MM.1S (cell line): ENCODE measurements around the gene LILRA6.
"Not testable (repeated sequence)": the region's sequence is repeated elsewhere in the genome, so short reads cannot be mapped to it uniquely, and the experiment has no call there.

Experiments used
- DNase-seq: peaks from one replicate; pipeline ENCODE4 v3.0.0-alpha.2; 2015
- H2AFZ ChIP-seq: fragments of 300-600 bp; sonication (generic); 2 replicates; pipeline ENCODE4 v1.6.0; 2016; ENCODE audit warnings: antibody characterized with exemption, low read length
- H3F3A ChIP-seq: fragments of 300-600 bp; sonication (generic); 2 replicates; pipeline ENCODE4 v1.6.1; 2016; ENCODE audit warnings: mild to moderate bottlenecking, antibody characterized with exemption, low read length, moderate library complexity, mixed read lengths; ENCODE audit not compliant: insufficient read depth
- H3K27ac ChIP-seq: fragments of 300-600 bp; sonication (generic); 2 replicates; pipeline ENCODE4 v1.5.1; 2016; ENCODE audit warnings: mild to moderate bottlenecking, low read length
- H3K27me3 ChIP-seq: fragments of 300-600 bp; sonication (generic); replicated peaks from 2 replicates; pipeline ENCODE4 v1.6.0; 2016; ENCODE audit warnings: low read length; ENCODE audit not compliant: insufficient read depth
- H3K36me3 ChIP-seq: fragments of 300-600 bp; sonication (generic); replicated peaks from 2 replicates; pipeline ENCODE4 v1.6.1; 2016; ENCODE audit warnings: mild to moderate bottlenecking, low read length, mixed read lengths; ENCODE audit not compliant: insufficient read depth
- H3K4me1 ChIP-seq: fragments of 300-600 bp; sonication (generic); 2 replicates; pipeline ENCODE4 v1.6.1; 2016; ENCODE audit warnings: low read length, mixed read lengths
- H3K4me2 ChIP-seq: fragments of 300-600 bp; sonication (generic); 2 replicates; pipeline ENCODE4 v1.6.0; 2016; ENCODE audit warnings: low read depth, low read length
- H3K4me3 ChIP-seq: fragments of 300-600 bp; sonication (generic); 2 replicates; pipeline ENCODE4 v1.5.1; 2016; ENCODE audit warnings: low read length, mixed read lengths
- H3K79me2 ChIP-seq: fragments of 300-600 bp; sonication (generic); 2 replicates; pipeline ENCODE4 v1.6.1; 2016; ENCODE audit warnings: mixed run types, low read length, mixed read lengths
- H3K9ac ChIP-seq: fragments of 300-600 bp; sonication (generic); 2 replicates; pipeline ENCODE4 v1.6.1; 2016; ENCODE audit warnings: low read length, mixed read lengths
- H3K9me2 ChIP-seq: fragments of 300-600 bp; sonication (generic); replicated peaks from 2 replicates; pipeline ENCODE4 v1.6.1; 2016; ENCODE audit warnings: mild to moderate bottlenecking, low read length, mixed read lengths; ENCODE audit not compliant: insufficient read depth
- H3K9me3 ChIP-seq: fragments of 300-600 bp; sonication (generic); replicated peaks from 2 replicates; pipeline ENCODE4 v1.6.1; 2016; ENCODE audit warnings: mild to moderate bottlenecking, low read length, mixed read lengths; ENCODE audit not compliant: insufficient read depth
- H4K20me1 ChIP-seq: fragments of 300-600 bp; sonication (generic); 2 replicates; pipeline ENCODE4 v1.6.1; 2016; ENCODE audit warnings: mild to moderate bottlenecking, low read length, moderate library complexity, mixed read lengths; ENCODE audit not compliant: insufficient read depth
- CTCF ChIP-seq: fragments of 300-600 bp; sonication (generic); IDR thresholded peaks from 2 replicates; pipeline ENCODE4 v1.5.1; 2016; ENCODE audit warnings: antibody characterized with exemption, low read length, mixed read lengths
- EZH2 ChIP-seq: fragments of 300-600 bp; sonication (generic); optimal IDR thresholded peaks from 2 replicates; pipeline ENCODE3; 2017; ENCODE audit warnings: low read depth, mild to moderate bottlenecking, antibody characterized with exemption, low read length, mixed read lengths
- EZH2phosphoT487 ChIP-seq: fragments of 300-600 bp; sonication (generic); IDR thresholded peaks from 2 replicates; pipeline ENCODE4 v1.6.1; 2018; ENCODE audit warnings: antibody characterized with exemption, low read length

Gene LILRA6

DNA sequence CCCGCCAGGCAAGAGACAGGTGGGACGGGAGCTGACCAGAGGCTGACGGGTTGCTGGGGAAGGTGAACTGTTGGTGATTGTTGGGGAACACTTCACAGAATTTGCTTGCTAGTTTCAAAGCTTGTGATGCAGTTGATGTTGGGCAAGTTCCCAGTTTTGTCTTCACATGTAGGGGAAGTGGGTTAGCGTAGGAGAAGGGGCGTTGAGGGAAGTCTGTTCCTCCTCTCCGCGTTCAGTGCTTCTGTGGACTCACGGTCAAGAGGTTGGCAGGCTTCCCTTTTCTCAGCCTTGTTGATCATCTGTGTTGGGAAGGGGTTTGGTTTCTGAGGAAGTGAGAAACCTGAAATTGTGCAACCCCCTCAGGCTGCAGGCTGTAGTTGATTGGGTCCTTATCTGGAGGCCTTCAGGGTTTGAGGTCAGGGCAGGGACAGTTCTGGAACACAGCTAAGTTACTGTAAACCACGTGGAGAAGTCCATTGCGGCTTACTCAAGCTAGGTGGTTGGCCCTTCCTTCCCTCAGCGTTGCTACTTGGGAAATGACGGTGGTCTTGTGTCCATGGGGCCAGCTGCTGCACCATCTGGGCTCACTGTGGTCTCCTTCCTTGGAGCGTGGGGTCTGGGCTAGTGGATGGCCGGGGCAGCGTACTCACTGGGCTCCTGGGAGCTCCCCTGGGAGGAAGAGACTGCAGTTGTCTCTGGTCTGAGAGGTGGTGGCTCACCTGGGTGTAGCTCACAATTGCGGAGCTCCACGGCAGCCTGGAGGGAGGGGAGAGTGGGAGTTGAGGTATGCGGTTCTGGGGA is 34.4 kb downstream of the LILRA6 start:
- peaks cover 71% of the 10 kb centered on the region for H3F3A ChIP-seq
- no peak for TF ChIP-seq EZH2
- no peak for TF ChIP-seq CTCF
- no peak for TF ChIP-seq EZH2phosphoT487
- H3K4me2 ChIP-seq: no peak overlapping the region
- H3K4me3 ChIP-seq: no peak overlapping the region
- H3K9me2 ChIP-seq: no peaks in the 10 kb centered on the region
- no peak for DNase-seq
- no peak overlapping the region for H3K9ac ChIP-seq
- peaks cover 32% of the 10 kb centered on the region for H3K36me3 ChIP-seq
- no peak overlapping the region for H2AFZ ChIP-seq
- no peaks in the 10 kb centered on the region for H3K9me3 ChIP-seq
- H4K20me1 ChIP-seq: peaks cover 68% of the 10 kb centered on the region
- H3K4me1 ChIP-seq: peaks cover 18% of the 10 kb centered on the region
- no peaks in the 10 kb centered on the region for H3K27me3 ChIP-seq
- no peak overlapping the region for H3K27ac ChIP-seq
- peaks cover 40% of the 10 kb centered on the region for H3K79me2 ChIP-seq

- Histone ChIP-seq H2AFZ (no peak overlapping the region), H3K9me2 (no peaks in the 10 kb centered on the region), H3K27me3 (no peaks in the 10 kb centered on the region), H3K4me1 (peaks cover 23% of the 10 kb centered on the region), H3K79me2 (peaks cover 46% of the 10 kb centered on the region), H3K9me3 (no peaks in the 10 kb centered on the region), H3K9ac (no peak overlapping the region), H3F3A (peaks cover 76% of the 10 kb centered on the region), H3K27ac (no peak overlapping the region), H3K4me2 (no peak overlapping the region), H3K36me3 (peaks cover 37% of the 10 kb centered on the region), H3K4me3 (no peak overlapping the region), H4K20me1 (peaks cover 73% of the 10 kb centered on the region)
- TF ChIP-seq EZH2phosphoT487 (no peak), EZH2 (no peak), CTCF (no peak)
- no peak for DNase-seq
These were observed 35.0 kb downstream of the LILRA6 start for GRCh38 chr19:54207676-54207982.

DNA sequence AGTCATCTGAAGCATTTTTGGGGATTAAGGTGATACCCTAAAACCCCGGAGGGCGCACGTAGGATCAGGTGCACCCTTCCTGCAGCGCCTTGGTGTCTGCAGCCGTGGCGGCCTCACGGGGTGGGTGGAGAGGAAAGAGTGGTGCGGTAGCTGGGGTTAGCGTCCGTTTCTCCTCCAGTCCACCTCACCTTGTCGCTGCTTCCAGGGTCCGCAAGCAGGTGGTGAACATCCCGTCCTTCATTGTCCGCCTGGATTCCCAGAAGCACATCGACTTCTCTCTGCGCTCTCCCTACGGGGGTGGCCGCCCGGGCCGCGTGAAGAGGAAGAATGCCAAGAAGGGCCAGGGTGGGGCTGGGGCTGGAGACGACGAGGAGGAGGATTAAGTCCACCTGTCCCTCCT is 35.4 kb downstream of the LILRA6 start:
- H3K27ac ChIP-seq, H3K9me3 ChIP-seq, H3K9me2 ChIP-seq, H3K27me3 ChIP-seq, H2AFZ ChIP-seq, DNase-seq, H3K4me2 ChIP-seq, H3K9ac ChIP-seq, H3K4me3 ChIP-seq: not testable (repeated sequence)
- peaks cover 81% of the 10 kb centered on the region for H3F3A ChIP-seq
- H3K4me1 ChIP-seq: peaks cover 28% of the 10 kb centered on the region
- H3K79me2 ChIP-seq: peaks cover 50% of the 10 kb centered on the region
- H3K36me3 ChIP-seq: peaks cover 41% of the 10 kb centered on the region
- H4K20me1 ChIP-seq: peaks cover 78% of the 10 kb centered on the region

DNA sequence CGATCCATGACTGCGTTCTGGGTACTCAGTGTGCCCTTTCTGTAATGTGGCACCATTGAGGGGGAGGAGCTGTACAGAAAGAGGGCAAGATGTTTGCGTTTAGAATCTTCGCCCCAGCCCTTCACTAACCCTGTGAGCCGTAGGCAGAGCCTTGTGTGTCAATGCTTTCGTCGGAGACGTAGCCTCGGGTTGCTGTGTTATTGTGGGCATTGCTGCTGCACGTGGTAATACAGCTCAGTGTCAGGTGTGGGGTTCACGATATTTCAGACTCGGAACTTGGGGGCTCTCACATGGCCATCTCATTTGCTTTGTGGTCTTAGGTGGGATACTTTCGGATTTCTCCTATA is 35.8 kb downstream of the LILRA6 start:
- peaks cover 84% of the 10 kb centered on the region for H3F3A ChIP-seq
- no peak overlapping the region for H3K4me3 ChIP-seq
- H3K4me1 ChIP-seq: peaks cover 32% of the 10 kb centered on the region
- H2AFZ ChIP-seq: no peak overlapping the region
- H3K9me2 ChIP-seq: no peaks in the 10 kb centered on the region
- no peaks in the 10 kb centered on the region for H3K9me3 ChIP-seq
- H3K27me3 ChIP-seq: no peaks in the 10 kb centered on the region
- H4K20me1 ChIP-seq: peaks cover 81% of the 10 kb centered on the region
- peaks cover 54% of the 10 kb centered on the region for H3K79me2 ChIP-seq
- DNase-seq: no peak
- TF ChIP-seq CTCF: no peak
- no peak for TF ChIP-seq EZH2phosphoT487
- no peak for TF ChIP-seq EZH2
- H3K4me2 ChIP-seq: no peak overlapping the region
- peaks cover 45% of the 10 kb centered on the region for H3K36me3 ChIP-seq
- H3K9ac ChIP-seq: no peak overlapping the region
- no peak overlapping the region for H3K27ac ChIP-seq
